Measurements from ENCODE around the gene GRM8.

Gene GRM8

DNA sequence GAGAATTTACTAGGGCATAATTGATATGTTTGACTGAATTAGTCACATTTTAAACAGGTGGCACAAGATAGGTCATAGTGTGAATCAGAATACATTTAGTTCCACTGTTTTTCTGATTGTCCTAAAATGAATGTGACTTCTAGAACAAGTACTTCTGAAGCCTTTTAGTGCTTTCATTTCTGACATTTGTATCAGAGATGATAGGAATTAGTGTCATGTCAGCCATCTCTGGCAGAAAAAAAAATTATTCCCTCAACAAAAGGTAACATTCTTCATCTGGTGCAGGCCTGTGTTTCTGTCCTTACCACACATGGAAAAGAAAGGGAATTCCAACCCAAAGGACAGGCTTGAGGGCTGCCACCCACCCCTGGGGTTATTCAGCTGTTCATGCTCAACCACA, 21.3 kb downstream of the GRM8 start:
- no peak for DNase-seq

DNA sequence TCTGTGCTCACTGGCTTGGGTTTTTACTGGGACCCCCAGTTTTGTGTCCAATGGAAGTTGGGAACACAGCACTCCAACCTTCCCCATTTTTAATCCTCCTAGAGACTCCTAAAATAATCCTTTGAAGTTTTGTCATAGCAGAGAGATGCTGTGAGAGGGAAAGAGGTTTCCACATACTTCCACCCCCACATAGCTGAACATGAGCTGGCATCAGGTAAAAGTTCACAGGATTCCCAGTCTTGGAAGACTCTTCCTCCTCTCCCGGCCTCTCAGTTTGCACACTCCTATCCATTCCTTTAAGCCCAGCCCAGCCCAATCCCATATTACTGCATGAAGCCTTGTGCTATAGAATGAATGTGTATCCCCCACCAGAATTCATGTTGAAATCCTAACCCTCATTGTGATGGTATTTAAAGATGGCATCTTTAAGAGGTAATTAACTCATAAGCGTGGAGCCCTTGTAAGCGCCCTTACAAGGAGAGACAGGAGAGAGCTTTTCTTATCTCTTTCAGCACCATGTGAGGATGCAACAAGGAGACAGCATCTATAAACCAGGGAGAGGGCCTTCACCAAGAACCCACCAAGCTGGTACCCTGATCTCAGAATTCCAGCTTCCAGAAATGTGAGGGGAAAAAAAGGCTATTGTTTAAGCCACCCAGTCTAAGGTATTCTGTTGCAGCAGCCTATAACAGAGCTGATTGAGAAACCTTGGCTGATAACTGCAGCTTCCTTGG, 22.4 kb downstream of the GRM8 start:
- peak in 1 of 56 donors; percentile 0 for DNase-seq

DNA sequence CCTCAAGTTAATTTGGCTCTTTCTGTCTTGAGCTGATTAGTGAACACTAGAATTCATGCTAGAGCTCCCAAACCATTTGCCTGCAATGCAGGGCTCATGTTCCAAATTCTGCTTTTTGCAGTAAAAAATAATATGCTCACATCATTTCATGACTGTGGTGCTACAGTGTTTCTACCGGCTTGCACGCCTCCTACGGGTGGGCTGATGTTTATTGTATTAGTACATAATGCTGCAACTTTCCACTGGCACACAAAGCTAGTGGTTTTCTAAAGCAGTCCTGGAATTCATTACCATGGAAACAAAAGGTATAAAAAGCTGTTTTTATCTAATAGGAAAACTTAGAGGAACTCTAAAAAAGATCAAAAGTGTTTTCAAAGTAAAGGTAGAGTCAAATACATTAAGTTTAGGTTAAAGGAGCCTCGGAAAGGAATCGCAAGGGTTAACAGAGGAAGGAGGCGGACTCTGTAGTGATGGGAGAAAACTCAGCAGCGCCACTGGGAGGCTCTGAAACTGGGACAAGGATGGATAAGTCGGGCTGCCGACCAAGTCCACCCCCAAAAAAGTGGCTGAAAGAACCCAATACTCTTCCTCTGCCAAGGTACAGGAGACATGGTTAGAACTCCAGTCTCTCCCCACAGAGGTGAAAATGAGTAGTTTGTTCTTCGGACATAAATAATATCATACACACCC, 25.9 kb downstream of the GRM8 start:
- peak in 1 of 56 donors; percentile 7 for DNase-seq

DNA sequence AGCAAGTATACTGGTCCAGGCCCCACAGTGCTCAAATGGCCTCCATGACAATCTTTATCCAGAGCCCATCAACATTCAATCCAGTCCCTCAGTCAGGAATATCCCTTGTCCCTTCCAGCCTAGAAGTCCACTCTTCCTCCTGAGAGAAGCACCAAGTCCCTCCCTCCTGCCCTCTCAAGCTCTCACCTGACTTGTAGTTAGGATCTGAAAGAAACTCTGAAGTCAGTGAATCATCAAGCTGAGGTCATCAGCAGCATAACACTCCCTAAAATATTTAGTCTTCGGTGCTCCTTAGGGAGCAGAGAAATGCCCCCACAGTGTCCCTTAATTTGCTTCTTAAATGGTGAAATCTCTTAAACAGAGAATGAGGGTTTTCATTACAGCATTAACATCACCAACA, 31.0 kb downstream of the GRM8 start:
- no peak for DNase-seq

DNA sequence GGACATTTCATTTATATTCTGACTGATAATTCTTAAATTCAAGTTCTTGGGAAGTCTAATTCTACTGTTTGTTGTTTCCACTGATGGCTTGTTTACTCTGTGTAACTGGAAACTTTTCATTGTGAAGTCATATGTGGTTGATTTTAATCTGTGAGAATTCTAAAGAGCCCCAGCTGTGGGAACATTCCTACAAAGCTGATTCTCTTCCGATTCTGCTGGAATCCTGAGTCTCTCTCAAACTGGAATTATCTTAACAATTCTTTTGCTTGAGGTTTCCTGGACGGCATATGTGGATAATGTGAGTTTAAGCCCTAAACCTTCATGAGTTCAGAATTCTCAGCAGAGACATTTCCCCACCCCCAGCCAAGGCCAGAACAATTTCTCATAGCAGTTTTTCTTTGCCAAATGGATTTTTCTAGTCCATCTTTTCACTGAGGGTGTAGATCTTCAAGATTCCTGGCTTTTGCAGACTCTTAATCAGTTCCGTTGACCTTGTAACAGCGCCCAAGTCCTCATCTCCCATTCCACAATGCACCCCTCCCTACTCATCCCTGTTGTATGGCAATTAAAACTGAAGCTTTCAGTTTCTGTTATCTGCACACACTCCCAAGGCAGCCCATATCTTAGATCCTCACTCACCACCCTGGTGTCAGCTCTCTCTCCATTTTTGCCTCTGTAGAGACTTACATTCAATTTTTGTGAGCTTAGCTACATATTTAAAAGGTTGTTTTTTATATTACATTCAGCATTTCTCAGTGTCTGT, 37.6 kb downstream of the GRM8 start:
- no peak for DNase-seq

DNA sequence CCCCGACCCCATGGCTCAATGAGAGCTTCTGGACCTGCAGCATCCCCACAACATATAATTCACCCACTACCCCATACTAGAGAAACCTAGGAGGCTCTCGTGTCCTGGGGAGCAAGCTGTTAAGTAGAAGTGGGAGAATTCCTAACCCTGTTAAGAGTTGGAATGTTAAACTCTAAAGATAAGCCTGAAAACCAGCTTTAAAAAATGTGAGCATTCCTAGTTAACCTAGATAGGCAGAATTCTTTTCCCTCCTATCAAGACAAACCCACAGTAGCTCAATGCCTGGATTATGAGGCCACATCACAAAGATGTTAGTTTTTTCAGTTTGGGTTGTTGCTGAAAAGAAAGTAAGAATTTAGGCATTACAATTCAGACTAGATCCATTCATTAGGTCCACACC, 42.9 kb downstream of the GRM8 start:
- DNase-seq, result no peak

DNA sequence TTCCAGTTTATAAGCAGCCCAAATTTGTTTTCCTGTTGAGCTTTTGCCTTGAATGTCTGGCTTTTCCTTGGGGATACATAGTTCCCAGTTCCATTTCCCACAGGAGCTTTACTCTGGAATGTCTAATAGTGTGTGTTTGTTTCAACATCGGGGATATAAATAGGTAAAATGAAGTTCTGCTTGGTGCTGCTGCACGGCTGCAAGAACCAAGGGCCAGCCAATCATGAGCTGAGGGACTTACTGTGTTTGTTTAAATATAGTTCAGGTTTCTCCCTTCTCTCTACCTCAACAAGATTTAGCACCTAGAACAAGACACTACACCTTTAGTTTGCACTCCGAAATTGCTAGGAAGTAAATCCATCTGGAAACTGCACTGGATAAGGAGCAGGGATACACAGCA, 43.9 kb downstream of the GRM8 start:
- DNase-seq, result no peak

DNA sequence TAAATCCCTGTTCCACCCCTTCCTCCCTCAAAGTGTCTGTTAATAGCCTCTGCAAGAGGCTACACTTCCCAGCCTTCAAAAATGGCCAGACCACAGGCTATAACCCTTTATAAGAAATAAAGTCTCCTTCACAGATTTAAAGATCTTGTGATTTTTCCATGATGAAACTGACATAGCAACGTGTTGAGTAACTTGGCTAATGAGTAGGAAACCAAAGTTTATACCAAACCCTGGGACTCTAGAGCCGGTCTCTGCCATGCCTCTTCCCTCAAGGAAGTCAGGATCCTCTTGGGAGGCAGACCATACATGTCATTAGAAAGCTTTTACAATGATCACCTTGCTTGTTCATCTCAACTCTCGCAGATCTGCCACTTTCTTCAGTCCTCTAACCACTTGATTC, 44.4 kb downstream of the GRM8 start:
- no peak for DNase-seq

DNA sequence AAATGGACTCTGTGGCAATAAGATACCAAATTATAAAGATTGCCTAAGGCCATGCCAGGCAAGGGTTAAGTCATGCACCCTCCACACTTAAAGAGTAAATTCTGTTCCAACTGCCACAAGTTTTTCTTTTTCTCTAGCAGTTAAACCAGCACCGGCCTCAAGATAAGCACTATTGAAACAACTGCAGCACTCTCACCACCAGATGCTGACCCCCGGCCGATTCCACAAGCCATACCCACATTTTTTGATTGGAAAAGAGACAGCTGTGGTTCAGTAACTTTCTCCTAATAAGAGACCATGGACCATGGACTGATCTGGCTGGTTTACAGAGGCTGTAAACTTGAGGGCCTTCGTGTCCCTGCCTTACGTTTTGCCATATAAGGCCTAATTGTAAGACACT, 44.9 kb downstream of the GRM8 start:
- no peak for DNase-seq

DNA sequence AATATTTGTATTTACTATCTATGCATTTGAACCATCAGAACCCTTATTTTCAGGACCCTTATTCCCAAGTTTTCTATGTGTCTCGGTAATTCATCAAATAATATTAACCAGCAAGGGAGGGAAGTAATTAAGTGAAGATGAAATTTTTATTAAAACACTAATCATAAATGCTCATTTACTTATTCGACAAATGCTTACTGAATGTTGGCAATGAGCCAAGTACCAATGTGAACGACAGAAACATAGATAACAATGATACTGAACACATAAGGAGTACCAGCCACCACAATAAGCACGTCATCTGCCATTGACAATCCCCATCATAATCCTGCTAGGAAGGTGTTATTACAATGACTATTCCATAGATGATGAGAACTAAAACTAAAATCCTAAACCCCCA, 45.5 kb downstream of the GRM8 start:
- no peak for DNase-seq

DNA sequence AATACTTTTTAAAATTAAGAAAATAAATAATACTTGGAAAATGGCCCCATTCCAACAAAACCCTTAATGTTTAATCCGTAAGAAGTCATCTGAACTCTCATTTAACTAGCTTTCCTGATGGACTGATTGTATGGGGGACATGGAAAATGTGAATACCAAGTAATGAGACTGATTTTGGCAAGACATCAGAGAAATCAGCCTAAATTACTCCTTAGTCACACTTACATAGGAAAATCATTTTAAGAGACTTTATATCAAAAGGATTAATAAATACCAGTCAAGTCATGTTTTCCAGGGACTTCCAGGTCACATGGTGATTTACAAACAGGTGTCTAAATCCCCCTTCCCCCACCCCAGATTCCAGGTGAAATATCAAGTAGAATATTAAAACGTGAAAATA, 58.2 kb downstream of the GRM8 start:
- no peak for DNase-seq

DNA sequence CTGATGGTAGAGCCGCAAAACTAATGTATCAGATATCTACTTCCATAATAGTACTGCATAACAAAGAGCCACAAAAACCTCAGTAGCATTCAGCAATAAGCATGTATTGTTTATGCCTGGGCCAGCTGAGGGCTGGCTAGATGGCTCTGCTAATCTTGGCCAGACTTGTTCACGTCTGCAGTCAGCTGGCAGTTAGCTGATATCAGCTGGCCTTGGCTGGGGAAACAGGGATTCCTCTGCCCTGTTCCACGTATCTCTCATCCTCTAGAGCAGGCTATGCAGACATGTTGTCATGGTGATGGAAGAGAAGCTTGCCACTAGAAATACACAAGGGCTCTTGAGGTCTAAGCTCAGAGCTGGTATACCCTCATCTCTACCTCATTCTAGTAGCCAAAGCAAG, 62.9 kb downstream of the GRM8 start:
- DNase-seq, result peak in 33 of 56 donors; percentile 2 to 49 (median 18)

DNA sequence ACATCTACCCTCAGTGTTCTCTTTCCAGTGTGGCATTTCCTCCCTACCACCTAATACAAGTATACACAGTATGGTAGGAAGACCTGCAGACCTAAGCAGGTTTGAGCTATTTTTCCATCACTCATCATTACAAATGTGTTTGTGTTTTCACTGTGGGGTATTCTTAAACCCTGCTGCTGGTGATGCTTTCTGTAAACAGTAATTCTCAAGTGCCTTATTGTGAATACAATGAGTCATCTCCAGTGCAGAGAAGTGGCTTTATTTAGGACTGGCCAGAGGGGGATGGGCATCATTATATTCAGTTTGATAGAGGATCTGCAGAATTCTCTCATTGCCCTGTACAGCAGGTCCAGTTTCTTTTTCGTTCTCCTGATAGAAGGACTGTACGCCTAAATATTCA, 63.7 kb downstream of the GRM8 start:
- DNase-seq, result peak in 7 of 56 donors; percentile 1 to 41 (median 2)

DNA sequence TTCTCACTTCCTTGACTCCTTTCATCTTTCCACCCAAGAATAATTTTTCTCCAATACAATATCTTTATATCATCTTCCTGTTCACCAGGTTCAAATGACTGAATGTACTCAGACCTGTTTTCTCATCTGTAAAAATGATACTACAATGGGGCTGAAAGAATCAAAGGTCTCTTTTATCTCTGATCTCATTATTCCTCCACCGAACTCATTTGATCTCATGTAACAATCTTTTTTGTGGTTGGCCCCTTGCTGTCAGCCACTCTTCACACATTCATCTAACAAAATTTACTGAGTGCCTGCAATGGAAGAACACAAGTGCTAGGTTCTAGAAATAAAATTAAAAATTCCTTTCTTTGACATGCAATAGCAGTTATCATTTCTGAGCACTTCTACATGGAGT, 65.0 kb downstream of the GRM8 start:
- DNase-seq, result no peak

DNA sequence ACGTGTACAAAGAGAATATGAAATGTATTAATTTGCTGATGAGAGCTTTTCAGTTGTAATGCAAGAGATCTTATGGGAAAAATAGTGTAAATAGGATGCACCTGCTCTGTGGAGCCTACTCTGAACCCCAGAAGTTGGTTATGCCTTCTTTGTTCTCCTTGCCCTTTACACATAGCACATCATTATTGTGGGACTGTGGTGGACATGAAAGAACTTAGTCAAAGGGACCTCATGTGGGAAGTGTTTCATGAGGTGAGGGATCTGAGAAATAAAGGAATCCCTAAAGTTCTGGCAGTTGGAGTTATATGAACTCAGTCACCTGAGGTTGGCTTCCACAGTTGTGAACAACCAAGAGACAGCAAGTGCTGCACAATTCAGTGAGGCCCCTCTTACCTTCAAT, 66.1 kb downstream of the GRM8 start:
- no peak for DNase-seq

DNA sequence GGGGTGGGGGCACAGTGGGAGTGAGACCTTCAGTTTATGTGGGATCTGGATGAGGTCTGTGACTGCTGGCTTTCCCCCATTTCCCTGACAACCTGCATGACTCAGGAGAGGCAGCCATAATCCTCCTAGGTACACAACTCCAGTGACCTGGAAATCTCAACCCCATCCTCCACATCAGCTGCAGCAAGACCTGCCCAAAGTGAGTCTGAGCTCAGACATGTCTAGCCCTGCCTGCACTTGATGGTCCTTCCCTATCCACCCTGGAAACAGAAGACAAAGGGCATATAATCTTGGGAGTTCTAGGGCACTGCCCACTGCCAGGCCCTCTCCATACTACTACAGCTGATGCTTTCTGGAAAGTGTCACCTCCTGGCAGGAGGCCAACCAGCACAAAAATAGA, 75.6 kb downstream of the GRM8 start:
- no peak for DNase-seq

DNA sequence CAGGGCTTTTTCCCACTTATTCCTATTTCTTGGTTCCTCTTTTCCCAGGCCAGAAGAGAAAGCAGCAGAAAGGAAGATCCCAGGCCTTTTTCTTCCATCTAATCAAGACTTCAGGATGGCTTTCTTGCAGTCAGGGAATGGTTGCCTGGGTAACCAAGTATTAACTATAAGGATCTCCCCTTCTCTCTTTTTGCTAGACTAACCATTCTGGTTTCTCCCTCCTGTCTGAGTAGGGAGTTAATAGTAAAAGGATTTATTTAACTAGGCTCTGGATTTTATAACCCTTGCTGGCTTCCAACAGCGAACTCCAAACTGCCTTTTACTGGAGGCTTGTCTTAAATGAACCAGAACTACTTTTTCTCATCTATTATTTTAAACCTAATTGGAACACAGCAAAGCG, 90.4 kb downstream of the GRM8 start:
- no peak for DNase-seq

DNA sequence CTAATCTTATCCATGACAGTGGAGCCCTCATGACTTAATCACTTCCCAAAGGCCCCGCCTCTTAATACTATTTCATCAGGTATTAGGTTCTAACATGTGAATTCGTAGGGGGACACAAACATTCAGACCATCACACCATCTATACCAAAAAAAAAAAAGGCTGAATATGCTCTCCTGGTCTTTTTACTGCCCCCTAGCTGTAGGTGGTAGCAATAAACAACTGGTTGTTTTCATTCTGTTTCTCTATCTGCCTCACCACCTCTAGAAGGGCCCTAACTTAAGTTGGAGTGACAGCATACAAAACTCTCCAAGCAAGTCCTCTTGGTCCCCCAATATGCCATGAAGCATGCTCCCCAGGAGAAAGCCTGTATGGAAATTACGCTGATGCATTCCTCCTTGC, 94.1 kb downstream of the GRM8 start:
- no peak for DNase-seq

DNA sequence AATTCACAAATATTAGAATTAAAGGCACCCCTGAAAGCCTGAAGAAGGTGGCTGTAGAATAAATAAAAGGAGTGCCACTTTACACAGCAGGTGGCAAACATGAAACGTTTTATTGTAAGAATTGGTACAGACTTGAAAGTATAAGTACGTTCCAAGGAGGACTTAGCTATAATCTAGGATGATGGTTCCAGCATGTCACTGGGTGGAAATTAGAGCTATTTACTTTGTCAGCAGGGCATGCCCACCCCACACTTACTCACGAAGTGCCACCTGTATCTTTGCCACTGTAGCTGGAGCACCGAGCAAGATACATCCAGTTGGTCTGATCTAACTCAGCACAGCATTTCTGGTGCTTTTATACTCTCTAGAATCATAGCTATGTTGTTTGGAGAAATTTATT, 97.8 kb downstream of the GRM8 start:
- no peak for DNase-seq

DNA sequence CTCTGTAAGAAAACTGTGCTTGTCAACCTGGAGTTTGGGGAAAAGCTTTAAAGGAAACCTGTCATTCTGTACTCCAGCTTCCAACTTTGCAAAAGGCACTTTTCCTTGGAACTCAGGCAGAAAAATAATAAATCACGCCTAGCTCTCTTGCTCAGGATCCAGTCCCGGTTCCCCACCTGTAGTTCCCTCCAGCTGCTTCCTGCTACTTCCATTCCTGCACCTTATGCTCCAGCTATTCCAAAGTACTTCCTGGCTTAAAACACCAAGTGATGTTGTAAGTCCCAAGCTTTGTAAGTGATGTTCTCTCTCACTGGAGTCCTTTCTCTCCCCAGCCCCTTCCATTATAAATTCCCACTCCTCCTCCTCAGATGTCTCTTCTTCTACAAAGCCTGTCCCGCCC, 98.6 kb downstream of the GRM8 start:
- no peak for DNase-seq

DNA sequence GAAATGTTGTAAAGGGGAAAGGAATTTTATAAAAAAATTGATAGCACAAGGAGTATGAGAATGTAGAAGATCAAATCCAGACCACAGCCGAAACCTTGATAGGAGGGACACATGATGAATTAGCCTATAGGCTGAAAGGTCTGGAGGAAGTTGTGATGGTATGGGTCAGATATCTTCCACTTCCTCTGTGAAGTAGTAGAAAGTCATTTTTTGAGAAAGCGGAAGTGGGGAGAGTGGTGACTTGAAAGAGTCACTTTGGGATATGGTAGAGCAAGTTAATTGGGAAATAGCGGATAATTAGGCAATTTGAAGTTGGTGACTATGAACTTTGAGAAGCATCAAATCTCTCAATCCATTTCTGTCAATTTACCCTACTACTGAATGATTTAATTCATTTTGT, 99.4 kb downstream of the GRM8 start:
- DNase-seq, result no peak

DNA sequence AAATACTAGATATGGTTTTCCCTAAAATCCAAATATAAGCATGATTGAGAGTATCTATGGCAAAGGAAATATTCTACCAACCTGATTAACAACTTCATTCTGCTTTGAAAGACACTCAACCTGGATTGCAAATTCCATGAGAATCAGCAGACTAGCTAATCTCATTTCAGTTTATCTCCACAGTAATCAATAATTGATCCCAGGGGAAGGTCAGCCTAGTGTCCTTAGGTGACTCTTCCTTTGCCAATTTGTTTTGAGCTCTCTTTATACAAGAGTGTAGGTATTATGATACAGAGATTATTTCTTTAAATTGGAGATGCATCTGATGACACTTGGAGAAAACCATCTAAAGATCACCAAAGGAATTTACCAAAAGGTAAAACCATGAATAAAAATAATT, 100.3 kb downstream of the GRM8 start:
- DNase-seq, result no peak

DNA sequence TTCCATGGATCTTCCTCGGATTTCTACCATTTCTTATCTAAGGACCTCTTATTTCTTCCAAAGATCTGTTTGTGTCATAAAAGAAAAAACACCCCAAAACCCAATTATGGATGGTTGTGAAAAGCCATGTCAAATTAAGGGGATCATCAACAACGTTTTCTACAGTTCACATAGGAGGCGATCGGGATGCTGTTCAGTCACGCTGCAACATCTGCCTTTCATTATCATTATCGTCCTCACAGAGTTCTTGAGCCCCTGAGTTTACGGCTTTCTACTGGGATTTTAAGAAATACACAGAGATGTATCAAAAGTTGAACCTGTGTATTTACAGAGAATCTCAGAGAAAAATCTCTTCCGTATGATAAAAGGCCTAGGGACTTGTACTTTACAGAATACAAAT, 101.4 kb downstream of the GRM8 start:
- no peak for DNase-seq

All from nucleus accumbens (tissue), 56 donors.